Activated CD4-positive, alpha-beta T cell treated with anti-CD3 and anti-CD28 coated beads, Interleukin-2, amount 50 U/mL, for 24 hours (primary cell): ENCODE measurements around the gene MLXIPL.
"Not testable (repeated sequence)": the region's sequence is repeated elsewhere in the genome, so short reads cannot be mapped to it uniquely, and the experiment has no call there.

ENCODE experiments used
- DNase-seq, 2 donors: peaks; one replicate each; pipeline ENCODE4 v3.0.0-alpha.2; 2020; ENCODE audit warnings: low read depth in 1 of 2, low spot score in 1 of 2

The MLXIPL gene

GRCh38 chr7:73582664-73583202 is 41.6 kb downstream of the MLXIPL start:
- DNase-seq, result no peak

- DNase-seq, result not testable (repeated sequence)
These were observed 43.3 kb downstream of the MLXIPL start for GRCh38 chr7:73581006-73581405.

- DNase-seq, result peak; percentile 96 to 97
These were observed 45.8 kb downstream of the MLXIPL start, which contains the start of gene TBL2 for GRCh38 chr7:73578342-73579128. Gene TBL2 (minus strand): TSS chr7:73578579. CDS start chr7:73578549, 30 bp downstream.

GRCh38 chr7:73577627-73578341 is 46.5 kb downstream of the MLXIPL start:
- no peak for DNase-seq

GRCh38 chr7:73573791-73574190 is 50.5 kb downstream of the MLXIPL start:
- no peak for DNase-seq

GRCh38 chr7:73573276-73573675 is 51.0 kb downstream of the MLXIPL start:
- no peak for DNase-seq

- no peak for DNase-seq
These were observed 51.5 kb downstream of the MLXIPL start for GRCh38 chr7:73572767-73573186.

GRCh38 chr7:73570977-73571376 is 53.3 kb downstream of the MLXIPL start:
- DNase-seq, result no peak

GRCh38 chr7:73570521-73570920 is 53.8 kb downstream of the MLXIPL start:
- no peak for DNase-seq

GRCh38 chr7:73569042-73569608 is 55.2 kb downstream of the MLXIPL start:
- no peak for DNase-seq

- no peak for DNase-seq
These were observed 56.3 kb downstream of the MLXIPL start for GRCh38 chr7:73567846-73568685.

GRCh38 chr7:73567140-73567539 is 57.2 kb downstream of the MLXIPL start:
- no peak for DNase-seq

GRCh38 chr7:73566431-73566830 is 57.9 kb downstream of the MLXIPL start:
- DNase-seq, result not testable (repeated sequence)

- no peak for DNase-seq
These were observed 58.5 kb downstream of the MLXIPL start for GRCh38 chr7:73565675-73566340.

- DNase-seq, result no peak
These were observed 64.0 kb downstream of the MLXIPL start for GRCh38 chr7:73560109-73560835.

- peak; percentile 55 to 59 for DNase-seq
These were observed 66.7 kb downstream of the MLXIPL start, which contains the start of gene BCL7B for GRCh38 chr7:73557397-73558257. Gene BCL7B (minus strand): TSS chr7:73557690. CDS start chr7:73557578, 112 bp downstream.

- peak; percentile 73 to 83 for DNase-seq
These were observed 67.3 kb downstream of the MLXIPL start for GRCh38 chr7:73557108-73557396.

GRCh38 chr7:73556208-73557107 is 67.9 kb downstream of the MLXIPL start:
- DNase-seq, result no peak
